H9 (cell line): ENCODE results near the gene TENM4. TPM values are rescaled to one million over a fixed set of nuclear protein-coding genes. Genes with fewer than 3 reads are reported as not detected.

Source experiments
- DNase-seq: peaks from one replicate; pipeline ENCODE4 v3.0.0-alpha.2; 2017
- H2AFZ ChIP-seq: one replicate; pipeline ENCODE4 v1.6.1; 2013; ENCODE audit warnings: mild to moderate bottlenecking, low read length, control low read depth, moderate library complexity
- H2AK5ac ChIP-seq: 2 replicates; pipeline ENCODE4 v1.6.1; 2013; ENCODE audit warnings: low read length, control low read depth, mixed read lengths; ENCODE audit not compliant: insufficient read length
- H2BK120ac ChIP-seq: one replicate; pipeline ENCODE4 v1.6.1; 2013; ENCODE audit warnings: low read depth, mild to moderate bottlenecking, low read length, control low read depth, inconsistent platforms; ENCODE audit not compliant: poor library complexity, severe bottlenecking
- H2BK12ac ChIP-seq: 2 replicates; pipeline ENCODE4 v1.6.1; 2013; ENCODE audit warnings: low read length, control low read depth, mixed read lengths, low read depth; ENCODE audit not compliant: insufficient read length
- H2BK15ac ChIP-seq: 2 replicates; pipeline ENCODE4 v1.6.1; 2013; ENCODE audit warnings: low read depth, low read length, control low read depth
- H2BK20ac ChIP-seq: one replicate; pipeline ENCODE4 v1.6.1; 2013; ENCODE audit warnings: low read depth, mild to moderate bottlenecking, low read length, control low read depth, inconsistent platforms; ENCODE audit not compliant: poor library complexity, severe bottlenecking
- H2BK5ac ChIP-seq: 2 replicates; pipeline ENCODE4 v1.6.1; 2013; ENCODE audit warnings: low read length, control low read depth, mixed read lengths; ENCODE audit not compliant: insufficient read length
- H3K14ac ChIP-seq: 2 replicates; pipeline ENCODE4 v1.6.1; 2013; ENCODE audit warnings: low read length, control low read depth; ENCODE audit not compliant: insufficient read depth
- H3K18ac ChIP-seq: 2 replicates; pipeline ENCODE4 v1.6.1; 2013; ENCODE audit warnings: low read depth, mild to moderate bottlenecking, mixed read lengths, low read length, control low read depth; ENCODE audit not compliant: insufficient read length
- H3K23ac ChIP-seq: 2 replicates; pipeline ENCODE4 v1.6.1; 2013; ENCODE audit warnings: low read length, control low read depth, mixed read lengths, low read depth; ENCODE audit not compliant: insufficient read length
- H3K23me2 ChIP-seq: 2 replicates; pipeline ENCODE4 v1.6.1; 2013; ENCODE audit warnings: low read depth, mild to moderate bottlenecking, mixed read lengths, low read length, control low read depth; ENCODE audit not compliant: insufficient read length, poor library complexity, severe bottlenecking
- H3K27ac ChIP-seq: 2 replicates; pipeline ENCODE4 v1.5.1; 2013; ENCODE audit warnings: low read length, control low read depth, mixed read lengths, low read depth; ENCODE audit not compliant: insufficient read length
- H3K27me3 ChIP-seq: 2 replicates; pipeline ENCODE4 v1.6.1; 2013; ENCODE audit warnings: low read length, control low read depth, inconsistent platforms; ENCODE audit not compliant: insufficient read depth
- H3K4ac ChIP-seq: 2 replicates; pipeline ENCODE4 v1.6.1; 2013; ENCODE audit warnings: low read depth, mild to moderate bottlenecking, control low read depth, inconsistent platforms, low read length, moderate library complexity
- H3K4me1 ChIP-seq: 2 replicates; pipeline ENCODE4 v1.6.1; 2013; ENCODE audit warnings: low read length, control low read depth, inconsistent platforms; ENCODE audit not compliant: insufficient read depth
- H3K4me2 ChIP-seq: 2 replicates; pipeline ENCODE4 v1.6.1; 2013; ENCODE audit warnings: low read length, control low read depth, mixed read lengths; ENCODE audit not compliant: insufficient read length, insufficient read depth
- H3K56ac ChIP-seq: 2 replicates; pipeline ENCODE4 v1.6.1; 2013; ENCODE audit warnings: low read depth, mild to moderate bottlenecking, mixed read lengths, low read length, control low read depth; ENCODE audit not compliant: insufficient read length
- H3K79me1 ChIP-seq: 2 replicates; pipeline ENCODE4 v1.6.1; 2013; ENCODE audit warnings: low read depth, mild to moderate bottlenecking, moderate library complexity, low read length, control low read depth, inconsistent platforms; ENCODE audit not compliant: insufficient read depth, poor library complexity, severe bottlenecking
- H3K79me2 ChIP-seq: 2 replicates; pipeline ENCODE4 v1.6.1; 2013; ENCODE audit warnings: low read length, control low read depth, inconsistent platforms; ENCODE audit not compliant: insufficient read depth
- H3K9ac ChIP-seq: 2 replicates; pipeline ENCODE4 v1.6.1; 2013; ENCODE audit warnings: low read length, control low read depth, mixed read lengths; ENCODE audit not compliant: insufficient read length; ENCODE audit errors: extremely low read depth
- H3K9me3 ChIP-seq: one replicate; pipeline ENCODE4 v1.6.1; 2013; ENCODE audit warnings: low read depth, low read length, inconsistent platforms; ENCODE audit not compliant: control insufficient read depth
- H3T11ph ChIP-seq: one replicate; pipeline ENCODE4 v1.6.1; 2013; ENCODE audit warnings: mild to moderate bottlenecking, low read length, control low read depth, inconsistent platforms
- H4K20me1 ChIP-seq: one replicate; pipeline ENCODE4 v1.6.1; 2013; ENCODE audit not compliant: control insufficient read depth, insufficient read length, insufficient read depth
- H4K5ac ChIP-seq: 2 replicates; pipeline ENCODE4 v1.6.1; 2013; ENCODE audit warnings: low read depth, mild to moderate bottlenecking, mixed read lengths, low read length, control low read depth; ENCODE audit not compliant: insufficient read length
- H4K8ac ChIP-seq: replicated peaks from 2 replicates; pipeline ENCODE4 v1.6.1; 2013; ENCODE audit warnings: low read length, control low read depth, mixed read lengths, low read depth; ENCODE audit not compliant: insufficient read length
- H4K91ac ChIP-seq: 2 replicates; pipeline ENCODE4 v1.6.1; 2013; ENCODE audit warnings: low read depth, mild to moderate bottlenecking, moderate library complexity, mixed read lengths, low read length, control low read depth; ENCODE audit not compliant: insufficient read length
- H3K27ac Mint-ChIP-seq, 3 experiments: 2 replicates in 2 of 3; 3 replicates in 1 of 3; pipeline ENCODE4 v1.8.0; 2020 to 2021; ENCODE audit warnings: mixed read lengths in 3 of 3, mild to moderate bottlenecking in 1 of 3, moderate library complexity in 1 of 3
- H3K27me3 Mint-ChIP-seq: 2 replicates; pipeline ENCODE4 v1.8.0; 2021; ENCODE audit warnings: low read depth, mild to moderate bottlenecking, moderate library complexity, mixed read lengths
- H3K36me3 Mint-ChIP-seq, 3 experiments: 2 replicates in 2 of 3; 3 replicates in 1 of 3; pipeline ENCODE4 v1.8.0; 2020 to 2021; ENCODE audit warnings: low read depth in 3 of 3, mixed read lengths in 3 of 3; ENCODE audit not compliant: insufficient read depth in 1 of 3
- H3K4me1 Mint-ChIP-seq, 2 experiments: 2 replicates each; pipeline ENCODE4 v1.8.0; 2020; ENCODE audit warnings: mixed read lengths in 2 of 2
- H3K4me3 Mint-ChIP-seq, 2 experiments: 2 replicates in 1 of 2; 3 replicates in 1 of 2; pipeline ENCODE4 v1.8.0; 2020 to 2021; ENCODE audit warnings: mild to moderate bottlenecking in 2 of 2, mixed read lengths in 2 of 2, moderate library complexity in 1 of 2
- H3K9me3 Mint-ChIP-seq, 2 experiments: 2 replicates in 1 of 2; 3 replicates in 1 of 2; pipeline ENCODE4 v1.8.0; 2020; ENCODE audit warnings: mild to moderate bottlenecking in 2 of 2, mixed read lengths in 2 of 2, moderate library complexity in 1 of 2
- WGBS: extraction: QIAGEN DNeasy Blood & Tissue Kit; methylation state at CpG from one replicate; pipeline ENCODE4 v1.1.7; 2013; ENCODE audit warnings: missing lambda C conversion rate, low lambda C conversion rate, mixed read lengths; ENCODE audit not compliant: insufficient read length; ENCODE audit errors: extremely low coverage; 5-methylcytosine and 5-hydroxymethylcytosine counted together
- total RNA-seq: library from RNA; stranded (reverse); gene quantifications from 2 replicates; pipeline ENCODE4 v1.2.1, GENCODE V29; 2021
- TF ChIP-seq, protein P1 (sequence below): fragments of 200-600 bp; sonication (generic); conservative IDR thresholded peaks from 3 replicates; pipeline ENCODE4 v1.8.0; 2021; ENCODE audit warnings: antibody characterized with exemption, mild to moderate bottlenecking

The TENM4 gene
- total RNA-seq, 1 experiment from 2014 or later = 4.6 TPM

GRCh38 chr11:78981153-78981552 lies 459.7 kb downstream of the TENM4 start:
- H3K27ac Mint-ChIP-seq = no peak overlapping the region
- H3K9ac ChIP-seq = no peak overlapping the region
- no peak overlapping the region for H3K4me2 ChIP-seq
- no peak for DNase-seq
- no peak overlapping the region for H3K14ac ChIP-seq
- H4K8ac ChIP-seq = no peak overlapping the region
- no peak overlapping the region for H3K27ac ChIP-seq
- no peak overlapping the region for H2AK5ac ChIP-seq
- no peaks in the 10 kb centered on the region for H3K36me3 Mint-ChIP-seq
- H3K56ac ChIP-seq = no peak overlapping the region
- no peak overlapping the region for H3K23ac ChIP-seq
- peaks cover 9% of the 10 kb centered on the region for H3K27me3 Mint-ChIP-seq
- no peak overlapping the region for H2AFZ ChIP-seq
- no peak overlapping the region for H3K4me3 Mint-ChIP-seq
- no peak overlapping the region for H2BK12ac ChIP-seq
- H2BK15ac ChIP-seq = no peak overlapping the region
- no peaks in the 10 kb centered on the region for H3K79me1 ChIP-seq
- no peak overlapping the region for H3K18ac ChIP-seq
- H3K4me1 ChIP-seq = no peaks in the 10 kb centered on the region
- H2BK120ac ChIP-seq = no peak overlapping the region
- H3K4me1 Mint-ChIP-seq = no peaks in the 10 kb centered on the region
- H3K9me3 Mint-ChIP-seq = no peaks in the 10 kb centered on the region; a peak in 1 of 5 replicates
- no peak overlapping the region for H2BK5ac ChIP-seq
- H3K27me3 ChIP-seq = no peaks in the 10 kb centered on the region
- no peak overlapping the region for H4K91ac ChIP-seq
- no peaks in the 10 kb centered on the region for H3K79me2 ChIP-seq
- WGBS = no CpG with 5 or more reads among the region's 3 CpGs
- H3K23me2 ChIP-seq = no peaks in the 10 kb centered on the region
- H4K5ac ChIP-seq = no peak overlapping the region
- no peaks in the 10 kb centered on the region for H4K20me1 ChIP-seq
- no peaks in the 10 kb centered on the region for H3K9me3 ChIP-seq
- no peak overlapping the region for H2BK20ac ChIP-seq
- no peak overlapping the region for H3K4ac ChIP-seq
- TF ChIP-seq, protein P1, sequence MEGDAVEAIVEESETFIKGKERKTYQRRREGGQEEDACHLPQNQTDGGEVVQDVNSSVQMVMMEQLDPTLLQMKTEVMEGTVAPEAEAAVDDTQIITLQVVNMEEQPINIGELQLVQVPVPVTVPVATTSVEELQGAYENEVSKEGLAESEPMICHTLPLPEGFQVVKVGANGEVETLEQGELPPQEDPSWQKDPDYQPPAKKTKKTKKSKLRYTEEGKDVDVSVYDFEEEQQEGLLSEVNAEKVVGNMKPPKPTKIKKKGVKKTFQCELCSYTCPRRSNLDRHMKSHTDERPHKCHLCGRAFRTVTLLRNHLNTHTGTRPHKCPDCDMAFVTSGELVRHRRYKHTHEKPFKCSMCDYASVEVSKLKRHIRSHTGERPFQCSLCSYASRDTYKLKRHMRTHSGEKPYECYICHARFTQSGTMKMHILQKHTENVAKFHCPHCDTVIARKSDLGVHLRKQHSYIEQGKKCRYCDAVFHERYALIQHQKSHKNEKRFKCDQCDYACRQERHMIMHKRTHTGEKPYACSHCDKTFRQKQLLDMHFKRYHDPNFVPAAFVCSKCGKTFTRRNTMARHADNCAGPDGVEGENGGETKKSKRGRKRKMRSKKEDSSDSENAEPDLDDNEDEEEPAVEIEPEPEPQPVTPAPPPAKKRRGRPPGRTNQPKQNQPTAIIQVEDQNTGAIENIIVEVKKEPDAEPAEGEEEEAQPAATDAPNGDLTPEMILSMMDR = no peak
- no peak overlapping the region for H3T11ph ChIP-seq
